ENCODE measurements around the gene HBD.
"Not testable (repeated sequence)": the region's sequence is repeated elsewhere in the genome, so short reads cannot be mapped to it uniquely, and the experiment has no call there.

Gene HBD

DNA sequence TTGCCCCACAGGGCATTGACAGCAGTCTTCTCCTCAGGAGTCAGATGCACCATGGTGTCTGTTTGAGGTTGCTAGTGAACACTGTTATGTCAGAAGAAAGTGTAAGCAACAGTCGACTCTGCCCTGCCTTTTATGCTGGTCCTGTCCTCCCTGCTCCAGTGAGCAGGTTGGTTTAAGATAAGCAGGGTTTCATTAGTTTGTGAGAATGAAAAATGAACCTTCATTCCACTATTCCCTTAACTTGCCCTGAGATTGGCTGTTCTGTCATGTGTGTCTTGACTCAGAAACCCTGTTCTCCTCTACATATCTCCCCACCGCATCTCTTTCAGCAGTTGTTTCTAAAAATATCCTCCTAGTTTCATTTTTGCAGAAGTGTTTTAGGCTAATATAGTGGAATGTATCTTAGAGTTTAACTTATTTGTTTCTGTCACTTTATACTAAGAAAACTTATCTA, at the start of gene HBD:
TSS of gene HBD (minus strand) at position 103 of the 454 bp plus-strand sequence. CDS start at position 53, 50 bp downstream.
- no peak for DNase-seq

DNA sequence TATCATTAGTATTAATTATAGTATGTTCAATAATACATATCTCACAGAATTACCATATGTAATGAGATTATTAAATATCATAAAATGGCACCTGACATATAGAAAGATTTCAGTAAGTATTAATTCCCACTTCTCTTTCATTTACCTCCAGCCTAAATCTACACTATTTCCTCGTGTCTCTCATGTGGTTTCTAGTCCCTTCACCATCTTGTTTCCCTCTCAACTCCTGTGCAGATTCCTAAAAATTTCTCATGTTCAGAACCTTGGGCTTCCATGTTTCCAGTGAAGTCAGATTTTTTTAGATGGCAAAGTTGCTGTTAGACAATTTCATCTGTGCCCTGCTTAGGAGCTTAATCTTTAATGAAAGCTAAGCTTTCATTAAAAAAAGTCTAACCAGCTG, 49.6 kb upstream of the HBD start:
- no peak for DNase-seq

DNA sequence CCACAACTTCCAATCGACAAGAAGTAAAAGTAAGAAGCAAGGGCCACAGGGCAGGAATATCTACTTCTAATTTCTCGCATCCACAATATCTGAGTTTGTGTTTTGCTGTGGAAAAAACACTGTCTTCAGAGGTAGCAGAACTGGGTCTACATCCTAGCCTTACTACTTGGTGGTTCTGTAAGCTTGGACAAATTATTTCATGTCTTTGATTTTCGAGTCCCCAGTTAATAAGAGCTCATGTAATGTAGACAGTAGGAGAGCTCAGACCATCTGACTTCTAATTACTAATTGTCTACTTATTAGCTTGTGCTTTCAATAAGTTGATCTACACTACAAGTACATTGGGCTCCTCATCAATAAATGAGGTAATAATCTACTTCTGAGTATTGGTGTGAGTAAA, 48.8 kb upstream of the HBD start:
- no peak for DNase-seq

DNA sequence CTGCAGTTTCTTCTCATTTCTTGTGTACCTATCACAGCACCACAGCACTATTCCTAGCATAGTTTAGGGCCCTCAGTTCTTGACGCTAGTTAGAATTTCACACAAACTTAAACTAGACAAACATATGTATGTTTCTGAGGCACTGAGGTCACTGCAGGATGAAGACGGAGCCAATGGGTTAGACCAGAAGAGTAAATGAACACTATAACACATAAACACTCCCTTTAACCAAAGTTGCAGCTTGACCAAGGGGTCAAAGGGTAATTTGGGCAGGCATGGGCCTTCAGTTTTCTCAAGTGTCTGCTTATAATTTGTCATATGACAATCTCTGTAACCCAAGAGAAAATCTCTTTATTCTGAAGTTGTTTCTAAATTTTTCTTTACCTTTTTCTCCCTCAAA, 48.3 kb upstream of the HBD start:
- no peak for DNase-seq

DNA sequence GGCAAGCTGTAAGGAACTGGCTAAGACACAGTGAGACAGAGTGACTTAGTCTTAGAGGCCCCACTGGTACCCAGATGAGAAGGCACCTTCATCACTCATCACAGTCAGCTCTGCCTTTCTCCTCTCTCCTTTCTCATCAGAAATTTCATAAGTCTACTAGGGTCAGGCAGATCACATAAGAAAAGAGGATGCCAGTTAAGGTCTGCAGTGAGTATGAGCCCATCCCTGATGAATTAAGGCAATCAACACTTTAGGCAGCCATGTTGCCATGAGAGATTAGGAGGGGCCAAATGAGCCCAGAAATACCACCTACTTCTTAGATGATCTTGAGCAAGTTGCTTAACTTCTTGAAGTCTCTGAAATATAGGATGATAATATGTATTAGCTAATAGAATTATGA, 47.3 kb upstream of the HBD start:
- no peak for DNase-seq

DNA sequence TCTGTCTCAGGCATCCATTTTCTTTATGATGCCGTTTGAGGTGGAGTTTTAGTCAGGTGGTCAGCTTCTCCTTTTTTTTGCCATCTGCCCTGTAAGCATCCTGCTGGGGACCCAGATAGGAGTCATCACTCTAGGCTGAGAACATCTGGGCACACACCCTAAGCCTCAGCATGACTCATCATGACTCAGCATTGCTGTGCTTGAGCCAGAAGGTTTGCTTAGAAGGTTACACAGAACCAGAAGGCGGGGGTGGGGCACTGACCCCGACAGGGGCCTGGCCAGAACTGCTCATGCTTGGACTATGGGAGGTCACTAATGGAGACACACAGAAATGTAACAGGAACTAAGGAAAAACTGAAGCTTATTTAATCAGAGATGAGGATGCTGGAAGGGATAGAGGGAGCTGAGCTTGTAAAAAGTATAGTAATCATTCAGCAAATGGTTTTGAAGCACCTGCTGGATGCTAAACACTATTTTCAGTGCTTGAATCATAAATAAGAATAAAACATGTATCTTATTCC, 46.4 kb upstream of the HBD start:
- no peak for DNase-seq

DNA sequence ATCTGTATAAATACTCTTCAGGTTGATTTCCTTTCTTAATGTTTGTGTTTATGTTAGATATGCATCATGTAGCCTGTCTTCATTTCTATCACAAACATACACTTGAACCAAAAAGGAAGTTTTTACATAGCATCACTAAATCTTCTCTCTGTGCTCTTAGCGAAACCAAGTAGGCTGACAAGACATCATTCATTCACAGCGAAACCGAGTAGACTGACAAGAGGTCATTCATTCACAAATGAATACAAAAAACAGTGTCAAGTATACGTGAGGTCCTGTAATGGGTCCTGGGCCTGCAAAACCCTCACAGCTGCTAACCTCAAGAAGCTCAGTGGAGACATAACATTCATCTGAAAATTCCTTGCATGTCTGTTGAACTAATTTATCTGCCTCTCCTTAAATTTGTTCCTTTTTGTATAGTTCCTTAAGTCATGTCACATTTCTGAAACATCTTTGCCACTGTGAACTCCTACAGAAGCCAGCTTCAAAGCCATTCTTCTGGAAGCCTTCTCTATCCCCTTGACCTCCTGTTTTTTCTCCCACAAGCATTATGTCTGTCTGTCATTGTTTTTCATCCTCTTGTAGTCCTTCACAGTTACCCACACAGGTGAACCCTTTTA, 45.3 kb upstream of the HBD start:
- DNase-seq = no peak

DNA sequence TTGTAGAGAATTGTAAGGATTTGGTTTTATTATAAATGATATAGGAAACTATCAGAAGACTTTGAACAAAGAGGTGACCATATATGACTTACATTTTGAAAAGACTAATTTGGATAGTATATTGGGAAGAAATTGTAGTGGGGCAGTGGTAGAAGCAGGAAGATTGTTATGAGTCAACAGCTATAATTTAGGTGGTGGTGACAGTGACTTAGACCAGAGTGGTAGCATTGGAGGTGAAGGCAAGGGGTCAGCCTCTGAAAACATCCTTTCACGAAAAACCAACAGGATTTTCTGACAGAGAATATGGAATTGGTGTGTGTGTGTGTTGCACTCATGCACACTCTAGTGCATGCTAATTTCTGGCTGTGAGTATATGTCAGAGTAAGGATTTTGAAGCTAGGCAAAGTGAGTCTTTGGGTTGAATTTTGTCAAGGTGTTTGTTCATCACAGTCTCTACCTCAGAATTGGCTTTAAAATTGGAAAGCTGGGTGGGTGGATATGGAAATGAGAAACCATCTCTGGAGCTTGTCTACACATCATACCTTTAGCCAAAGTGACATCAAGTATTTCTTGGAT, 43.6 kb upstream of the HBD start:
- DNase-seq = no peak

DNA sequence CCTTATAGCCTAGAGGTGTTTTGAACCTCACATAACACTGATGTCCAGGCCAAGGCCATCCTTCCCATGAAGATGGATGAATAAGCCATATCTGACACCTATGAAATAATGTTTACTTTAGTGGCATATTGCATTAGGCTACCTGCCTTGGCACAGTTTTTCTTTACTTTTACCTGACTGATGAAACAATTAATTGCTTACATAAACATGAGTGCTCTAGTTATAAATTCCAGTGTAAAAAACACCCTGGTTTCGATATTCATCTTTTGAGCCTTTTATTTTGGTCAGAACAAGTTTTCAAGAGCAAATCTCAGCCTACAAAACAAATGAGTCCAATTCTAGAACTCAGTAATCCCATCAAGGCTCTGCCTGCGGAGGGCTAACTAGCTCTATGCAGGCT, 42.4 kb upstream of the HBD start:
- no peak for DNase-seq

DNA sequence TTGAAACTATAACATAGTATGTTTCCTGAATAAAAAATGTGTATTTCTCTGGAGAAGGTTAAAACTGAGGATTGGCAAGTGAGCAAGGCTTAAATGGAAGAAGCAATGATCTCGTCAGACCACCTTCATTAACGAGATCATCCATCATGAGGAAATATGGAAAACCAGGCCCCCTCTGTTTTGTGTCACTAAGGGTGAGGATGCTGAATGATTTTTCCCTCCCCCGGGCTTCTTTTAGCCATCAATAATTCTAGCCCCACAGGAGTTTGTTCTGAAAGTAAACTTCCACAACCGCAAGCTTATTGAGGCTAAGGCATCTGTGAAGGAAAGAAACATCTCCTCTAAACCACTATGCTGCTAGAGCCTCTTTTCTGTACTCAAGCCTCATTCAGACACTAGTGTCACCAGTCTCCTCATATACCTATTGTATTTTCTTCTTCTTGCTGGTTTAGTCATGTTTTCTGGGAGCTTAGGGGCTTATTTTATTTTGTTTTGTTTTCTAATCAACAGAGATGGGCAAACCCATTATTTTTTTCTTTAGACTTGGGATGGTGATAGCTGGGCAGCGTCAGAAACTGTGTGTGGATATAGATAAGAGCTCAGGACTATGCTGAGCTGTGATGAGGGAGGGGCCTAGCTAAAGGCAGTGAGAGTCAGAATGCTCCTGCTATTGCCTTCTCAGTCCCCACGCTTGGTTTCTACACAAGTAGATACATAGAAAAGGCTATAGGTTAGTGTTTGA, 41.3 kb upstream of the HBD start:
- no peak for DNase-seq

DNA sequence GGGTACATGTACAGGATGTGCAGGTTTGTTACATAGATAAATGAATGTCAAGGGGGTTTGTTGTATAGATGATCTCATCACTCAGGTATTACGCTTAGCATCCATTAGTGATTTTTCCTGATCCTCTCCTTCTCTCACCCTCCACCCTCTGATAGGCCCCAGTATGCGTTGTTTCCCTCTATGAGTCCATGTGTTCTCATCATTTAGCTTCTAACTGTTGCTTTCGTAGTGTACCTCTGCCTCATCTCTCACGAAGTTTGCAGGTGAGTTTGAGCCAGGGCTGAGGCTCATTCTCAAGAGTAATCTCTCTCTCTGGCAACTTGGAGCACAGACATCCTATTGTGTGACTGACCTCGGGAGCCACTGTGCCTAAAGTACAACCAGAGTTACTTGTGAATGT, 40.1 kb upstream of the HBD start:
- no peak for DNase-seq

DNA sequence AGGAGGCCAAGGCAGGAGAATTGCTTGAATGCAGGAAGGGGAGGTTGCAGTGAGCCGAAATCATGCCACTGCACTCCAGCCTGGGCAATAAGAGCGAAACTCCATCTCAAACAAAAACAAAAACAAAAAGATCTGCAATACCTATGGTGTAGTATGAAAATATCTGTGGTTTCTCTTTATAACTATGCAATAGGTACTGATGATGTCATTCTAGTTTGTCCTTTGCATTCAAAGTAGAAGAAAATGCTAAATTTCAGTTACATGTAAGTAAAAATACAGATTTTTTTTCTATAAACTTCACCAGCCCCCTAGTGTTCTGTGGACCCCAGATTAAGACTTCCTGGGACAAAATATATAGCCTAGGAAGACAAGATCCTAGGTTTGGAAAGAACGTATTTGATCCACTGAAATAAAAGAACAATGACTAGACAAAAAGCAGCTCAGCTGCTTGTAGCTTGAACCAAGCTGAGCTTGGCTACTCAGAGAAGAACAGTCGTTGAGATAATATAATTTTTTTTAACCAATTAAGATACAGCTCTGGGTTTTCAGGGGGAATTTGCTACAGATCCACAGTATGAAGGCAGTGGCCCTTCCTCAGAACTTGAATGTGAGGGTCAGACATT, 38.2 kb upstream of the HBD start:
- no peak for DNase-seq

DNA sequence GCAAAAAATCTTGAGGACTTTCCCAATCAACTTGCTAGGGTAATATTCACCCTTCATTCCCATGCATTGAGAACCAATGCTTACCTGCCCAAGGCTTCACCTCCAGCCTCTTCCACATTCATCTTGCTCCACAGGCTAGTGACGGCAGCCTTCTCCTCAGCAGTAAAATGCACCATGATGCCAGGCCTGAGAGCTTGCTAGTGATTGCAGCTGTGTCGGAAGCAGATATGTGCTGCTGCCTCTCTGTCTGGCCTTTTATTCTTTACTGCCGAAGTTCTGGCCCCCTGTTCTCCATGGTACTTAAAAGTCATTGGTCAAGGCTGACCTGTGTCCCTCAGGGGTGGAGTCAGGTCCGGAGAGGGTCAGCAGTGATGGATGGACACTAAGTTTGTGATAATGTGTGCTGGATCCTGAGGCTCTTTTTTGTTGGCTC, 35.4 kb upstream of the HBD start, which contains the start of gene HBE1:
TSS of gene HBE1 (minus strand) at position 231 of the 433 bp plus-strand sequence. CDS start at position 176, 55 bp downstream.
- no peak for DNase-seq

DNA sequence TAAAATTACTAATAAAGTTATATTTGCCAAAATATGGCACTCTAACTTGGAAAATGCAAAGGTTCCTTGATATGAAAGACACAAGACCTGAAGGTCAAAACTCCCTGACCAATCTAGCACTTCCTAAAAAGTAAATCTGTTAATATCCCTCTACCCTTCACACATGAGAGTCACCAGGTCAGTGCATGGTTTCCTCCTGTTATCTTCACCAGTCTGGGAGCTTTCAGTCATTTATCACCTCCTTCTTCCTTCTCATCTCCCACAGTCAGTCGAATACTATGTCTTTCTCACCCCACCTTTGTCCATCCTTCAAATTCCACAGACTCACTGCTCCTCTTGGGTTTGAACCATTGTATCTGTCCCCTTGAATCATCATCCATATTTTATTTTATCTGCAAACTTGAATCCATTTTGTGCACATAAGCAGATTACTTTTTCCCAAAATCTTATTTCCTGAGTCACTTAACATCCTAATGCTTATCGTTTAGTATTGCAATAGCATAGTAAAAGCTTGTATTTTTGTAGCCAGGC, 32.8 kb upstream of the HBD start:
- no peak for DNase-seq

DNA sequence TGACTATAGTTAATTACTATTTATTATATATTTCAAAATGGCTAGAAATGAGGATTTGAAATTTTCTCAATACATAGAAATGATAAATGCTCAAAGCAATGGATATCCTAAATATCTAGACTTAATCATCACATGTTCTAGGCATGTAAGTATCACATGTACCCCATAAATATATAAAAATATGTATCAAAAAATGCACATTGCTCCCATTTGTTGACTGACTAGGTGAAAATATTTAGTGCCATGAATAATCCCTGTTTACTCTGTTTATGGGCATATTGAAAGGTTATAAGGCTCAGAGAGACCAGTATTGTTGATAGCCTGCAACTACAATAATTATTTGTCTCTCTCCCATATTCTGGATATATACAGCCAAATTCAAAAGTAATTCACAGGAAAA, 32.3 kb upstream of the HBD start:
- DNase-seq = no peak

DNA sequence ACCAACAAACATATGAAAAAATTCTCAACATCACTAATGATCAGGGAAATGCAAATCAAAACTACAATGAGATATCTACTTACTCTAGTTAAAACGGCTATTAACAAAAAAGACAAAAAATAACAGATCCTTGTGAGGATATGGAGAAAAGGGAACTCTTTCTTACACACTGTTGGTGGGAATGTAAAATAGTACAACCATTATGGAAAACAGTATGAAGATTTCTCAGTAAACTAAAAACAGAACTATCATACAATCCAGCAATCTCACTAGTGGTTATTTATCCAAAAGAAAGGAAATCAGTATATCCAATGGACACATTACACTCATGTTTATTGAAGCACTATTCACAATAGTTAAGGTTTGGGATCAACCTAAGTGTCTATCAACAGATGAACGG, 31.5 kb upstream of the HBD start:
- no peak for DNase-seq

DNA sequence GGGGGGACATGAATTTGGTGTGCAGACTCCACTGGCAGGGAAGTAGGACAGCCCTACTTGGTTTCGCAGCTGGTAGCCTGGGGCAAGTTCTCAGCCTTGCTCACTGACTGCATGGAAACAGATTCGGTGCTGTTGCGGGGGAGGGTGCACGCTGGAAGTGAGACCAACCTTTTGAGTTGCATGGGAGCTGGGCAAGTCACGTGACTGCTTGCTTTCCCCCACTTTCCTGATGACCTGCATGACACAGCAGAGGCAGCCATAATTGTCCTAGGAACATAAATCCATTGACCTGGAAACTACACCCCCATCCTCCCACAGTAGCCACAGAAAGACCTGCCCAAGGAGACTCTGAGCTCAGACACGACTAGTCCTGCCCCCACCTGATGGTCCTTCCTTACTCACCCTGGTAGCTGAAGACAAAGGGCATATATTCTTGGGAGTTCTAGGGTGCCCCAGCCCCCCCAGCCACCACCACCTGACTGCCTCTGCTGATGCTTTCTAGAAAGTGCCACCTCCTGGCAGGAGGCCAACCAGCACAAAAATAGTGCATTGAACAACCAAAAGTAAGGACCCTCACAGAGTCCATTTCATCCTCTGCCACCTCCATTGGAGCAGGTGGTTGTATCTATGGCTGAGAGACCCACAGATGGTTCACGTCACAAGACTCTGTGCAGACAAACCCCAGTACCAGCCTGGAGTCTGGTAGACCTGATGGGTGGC, 24.4 kb upstream of the HBD start:
- DNase-seq = no peak

DNA sequence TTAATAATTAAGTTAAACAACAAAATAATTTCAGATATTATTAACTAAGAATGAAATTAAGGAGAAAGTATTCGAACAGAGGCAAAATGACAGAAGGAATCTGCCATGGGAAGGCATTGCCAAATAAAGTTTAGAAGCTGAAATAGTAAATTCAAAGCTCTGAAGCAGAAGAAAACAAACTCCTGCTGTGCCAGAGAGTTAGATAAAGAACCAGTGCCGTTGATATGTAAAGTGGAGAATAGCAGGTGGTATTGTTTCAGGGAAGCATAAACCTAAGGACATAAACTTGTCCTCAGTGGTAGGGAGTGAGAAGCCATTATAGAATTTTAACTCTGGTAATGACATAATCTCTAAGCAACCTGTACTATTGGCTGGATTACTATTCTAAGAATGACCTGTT, 23.0 kb upstream of the HBD start:
- DNase-seq = no peak

DNA sequence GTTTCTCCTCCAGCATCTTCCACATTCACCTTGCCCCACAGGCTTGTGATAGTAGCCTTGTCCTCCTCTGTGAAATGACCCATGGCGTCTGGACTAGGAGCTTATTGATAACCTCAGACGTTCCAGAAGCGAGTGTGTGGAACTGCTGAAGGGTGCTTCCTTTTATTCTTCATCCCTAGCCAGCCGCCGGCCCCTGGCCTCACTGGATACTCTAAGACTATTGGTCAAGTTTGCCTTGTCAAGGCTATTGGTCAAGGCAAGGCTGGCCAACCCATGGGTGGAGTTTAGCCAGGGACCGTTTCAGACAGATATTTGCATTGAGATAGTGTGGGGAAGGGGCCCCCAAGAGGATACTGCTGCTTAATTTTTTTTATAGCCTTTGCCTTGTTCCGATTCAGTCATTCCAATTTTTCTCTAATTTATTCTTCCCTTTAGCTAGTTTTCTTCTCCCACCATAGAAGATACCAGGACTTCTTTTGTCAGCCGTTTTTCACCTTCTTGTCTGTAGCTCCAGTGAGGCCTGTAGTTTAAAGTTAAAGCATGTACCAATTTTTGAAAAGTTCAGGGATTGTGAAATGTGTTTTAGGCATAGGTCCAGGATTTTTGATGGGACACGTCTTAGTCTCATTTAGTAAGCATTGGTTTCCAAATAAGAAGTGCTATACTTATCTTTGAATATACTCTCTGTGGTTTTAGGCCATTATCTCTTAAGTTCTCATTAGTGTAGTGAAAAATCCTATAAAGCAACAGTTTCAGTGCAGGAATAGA, 20.5 kb upstream of the HBD start, which contains the start of gene HBG2:
TSS of gene HBG2 (minus strand) at position 136 of the 768 bp plus-strand sequence. CDS start at position 83, 53 bp downstream.
- DNase-seq = not testable (repeated sequence)

DNA sequence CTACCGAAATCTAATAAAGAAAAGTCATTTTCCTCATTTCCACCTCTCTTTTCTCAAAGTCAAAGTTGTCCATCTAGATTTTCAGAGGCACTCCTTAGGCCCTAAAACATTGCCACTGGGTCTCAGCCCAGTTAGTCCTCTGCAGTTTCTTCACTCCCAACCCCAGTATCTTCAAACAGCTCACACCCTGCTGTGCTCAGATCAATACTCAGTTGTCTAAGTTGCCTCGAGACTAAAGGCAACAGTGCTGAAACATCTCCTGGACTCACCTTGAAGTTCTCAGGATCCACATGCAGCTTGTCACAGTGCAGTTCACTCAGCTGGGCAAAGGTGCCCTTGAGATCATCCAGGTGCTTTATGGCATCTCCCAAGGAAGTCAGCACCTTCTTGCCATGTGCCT, 19.7 kb upstream of the HBD start:
- not testable (repeated sequence) for DNase-seq

DNA sequence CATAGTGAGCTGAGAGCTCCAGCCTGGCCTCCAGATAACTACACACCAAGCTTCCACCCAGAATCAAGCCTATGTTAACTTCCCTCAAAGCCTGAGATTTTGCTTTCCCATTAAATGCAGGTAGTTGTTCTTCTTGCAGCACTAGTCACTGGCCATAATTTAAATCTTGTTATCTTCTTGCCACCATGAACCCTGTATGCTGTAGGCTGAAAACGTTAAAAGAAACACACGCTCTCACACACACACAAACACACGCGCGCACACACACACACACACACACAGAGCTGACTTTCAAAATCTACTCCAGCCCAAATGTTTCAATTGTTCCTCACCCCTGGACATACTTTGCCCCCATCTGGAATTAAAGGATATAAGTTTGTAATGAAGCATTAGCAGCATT, 19.2 kb upstream of the HBD start:
- DNase-seq = not testable (repeated sequence)

DNA sequence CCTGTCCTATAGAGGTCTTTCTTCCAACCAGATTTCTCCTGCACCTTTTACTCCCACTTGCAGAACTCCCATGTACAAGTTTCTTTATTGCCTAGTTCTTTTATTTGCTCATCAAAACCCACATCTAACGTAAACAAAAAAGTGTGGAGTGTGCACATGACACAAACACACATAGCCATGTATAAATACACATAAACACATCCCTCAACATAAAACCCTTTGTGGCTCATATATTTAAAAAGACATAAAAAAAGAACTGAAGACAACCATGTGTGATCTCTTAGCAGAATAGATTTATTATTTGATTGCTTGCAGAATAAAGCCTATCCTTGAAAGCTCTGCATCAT, 18.6 kb upstream of the HBD start:
- DNase-seq = no peak

Measured in SIG-M5 (cell line).